Endothelial cell of umbilical vein (primary cell): ENCODE measurements around the gene TYW5. TPM values are rescaled to one million over a fixed set of nuclear protein-coding genes. Genes with fewer than 3 reads are reported as not detected.

Experiments used
- BruUV-seq: library from RNA; stranded (reverse); fragments of 400-500 nt; replicated peaks from 2 replicates; lab custom pipeline; 2021; lab: Mats Ljungman, UMichigan
- CTCF ChIA-PET: fragments of 300-600, 350-600 bp; sonication (Branson Sonifier 250); formaldehyde crosslinking; loops from one replicate; lab custom pipeline; 2021; ENCODE audit warnings: antibody characterized with exemption, inconsistent platforms; lab: Charles Lee
- POLR2A ChIA-PET: fragments of 300-600, 350-600 bp; sonication (Branson Sonifier 250); formaldehyde crosslinking; loops from one replicate; lab custom pipeline; 2021; ENCODE audit warnings: antibody characterized with exemption, inconsistent platforms; lab: Charles Lee
- DNase-seq: peaks from one replicate; pipeline ENCODE4 v3.0.0-alpha.2; 2011; ENCODE audit warnings: low read depth, low spot score
- FAIRE-seq: peaks from 2 replicates; lab custom pipeline; 2011; peaks lifted over from hg19 to GRCh38; lab: Jason Lieb, UNC
- H2AFZ ChIP-seq: 2 replicates; pipeline ENCODE4 v1.6.0; 2012; ENCODE audit warnings: low read depth, low read length, control low read depth, inconsistent platforms
- H3K27ac ChIP-seq: 2 replicates; pipeline ENCODE4 v1.5.1; 2011; ENCODE audit warnings: low read depth, mild to moderate bottlenecking, control low read depth, low read length, moderate library complexity; ENCODE audit not compliant: insufficient read depth
- H3K27me3 ChIP-seq, 2 experiments: 2 replicates each; pipeline versions ENCODE4 v1.6.0 to v1.6.1; 2011; ENCODE audit warnings: low read length in 2 of 2, mixed read lengths in 1 of 2; ENCODE audit not compliant: control insufficient read depth in 2 of 2, insufficient read depth in 2 of 2
- H3K36me3 ChIP-seq, 2 experiments: 2 replicates in 1 of 2; 3 replicates in 1 of 2; pipeline ENCODE4 v1.5.1; 2011; ENCODE audit warnings: low read length in 2 of 2, mild to moderate bottlenecking in 1 of 2, moderate library complexity in 1 of 2; ENCODE audit not compliant: control insufficient read depth in 2 of 2, insufficient read depth in 2 of 2; ENCODE audit errors: extremely low read depth in 1 of 2
- H3K4me1 ChIP-seq: 3 replicates; pipeline ENCODE4 v1.5.1; 2011; ENCODE audit warnings: mild to moderate bottlenecking, low read length; ENCODE audit not compliant: control insufficient read depth, insufficient read depth; ENCODE audit errors: extremely low read depth
- H3K4me2 ChIP-seq: 2 replicates; pipeline ENCODE4 v1.6.1; 2011; ENCODE audit warnings: low read length, control low read depth, mixed read lengths; ENCODE audit not compliant: insufficient read depth
- H3K4me3 ChIP-seq, 3 experiments: fragments of 200-600 bp in 1 of 3; sonication (generic), shearing (Covaris generic) in 1 of 3; replicated peaks in 1 of 3; 2 replicates each; pipeline ENCODE4 v1.5.1; 2011 to 2016; ENCODE audit warnings: control low read depth in 3 of 3, low read length in 3 of 3, mild to moderate bottlenecking in 2 of 3, inconsistent platforms in 1 of 3, low read depth in 1 of 3, moderate library complexity in 1 of 3; ENCODE audit not compliant: insufficient read depth in 1 of 3
- H3K79me2 ChIP-seq: 2 replicates; pipeline ENCODE4 v1.6.0; 2012; ENCODE audit warnings: low read length, inconsistent platforms; ENCODE audit not compliant: control insufficient read depth, insufficient read depth
- H3K9ac ChIP-seq: replicated peaks from 2 replicates; pipeline ENCODE3; 2011; ENCODE audit warnings: low read length, control low read depth; ENCODE audit not compliant: insufficient read depth; ENCODE audit errors: extremely low read depth
- H3K9me1 ChIP-seq: replicated peaks from 3 replicates; pipeline ENCODE4 v1.6.0; 2011; ENCODE audit warnings: mild to moderate bottlenecking, low read length; ENCODE audit not compliant: control insufficient read depth, insufficient read depth; ENCODE audit errors: extremely low read depth
- H3K9me3 ChIP-seq: replicated peaks from 2 replicates; pipeline ENCODE4 v1.5.1; 2012; ENCODE audit warnings: low read length, inconsistent platforms; ENCODE audit not compliant: control insufficient read depth, insufficient read depth
- H4K20me1 ChIP-seq: replicated peaks from 2 replicates; pipeline ENCODE3; 2011; ENCODE audit warnings: mild to moderate bottlenecking, low read length; ENCODE audit not compliant: control insufficient read depth, insufficient read depth; ENCODE audit errors: extremely low read depth
- CTCF ChIP-seq, 2 donors: IDR thresholded peaks; 1 replicate in 1 of 2; 2 replicates in 1 of 2; pipeline ENCODE4 v1.5.1; 2011; ENCODE audit warnings: low read length in 2 of 2, mild to moderate bottlenecking in 2 of 2, moderate library complexity in 2 of 2, control low read depth in 1 of 2, inconsistent platforms in 1 of 2, low read depth in 1 of 2; ENCODE audit not compliant: insufficient read depth in 1 of 2; ENCODE audit errors: extremely low read depth in 1 of 2
- EZH2 ChIP-seq: IDR thresholded peaks from 2 replicates; pipeline ENCODE4 v1.6.1; 2012; ENCODE audit warnings: borderline replicate concordance, low read depth, mild to moderate bottlenecking, moderate library complexity, low read length, inconsistent platforms; ENCODE audit not compliant: severe bottlenecking
- FOS ChIP-seq: IDR thresholded peaks from 2 replicates; pipeline ENCODE4 v1.6.1; 2011; ENCODE audit warnings: mild to moderate bottlenecking, low read length, moderate library complexity, borderline replicate concordance; ENCODE audit not compliant: insufficient read depth
- GATA2 ChIP-seq: IDR thresholded peaks from 2 replicates; pipeline ENCODE4 v1.7.0; 2011; ENCODE audit warnings: low read depth, mild to moderate bottlenecking, moderate library complexity, mixed read lengths, low read length; ENCODE audit not compliant: insufficient read length, insufficient read depth
- JUN ChIP-seq: IDR thresholded peaks from 2 replicates; pipeline ENCODE4 v1.6.1; 2011; ENCODE audit warnings: borderline replicate concordance, low read depth; ENCODE audit not compliant: insufficient read length, insufficient read depth
- MAX ChIP-seq: IDR thresholded peaks from 2 replicates; pipeline ENCODE4 v1.6.1; 2011; ENCODE audit not compliant: insufficient read depth, insufficient read length
- MYC ChIP-seq: IDR thresholded peaks from one replicate; pipeline ENCODE4 v1.6.1; 2011; ENCODE audit warnings: mild to moderate bottlenecking, low read depth, low read length
- POLR2A ChIP-seq: IDR thresholded peaks from 2 replicates; pipeline ENCODE4 v1.6.1; 2012; ENCODE audit warnings: low read depth, mild to moderate bottlenecking, control low read depth, low read length
- POLR2AphosphoS5 ChIP-seq: IDR thresholded peaks from 2 replicates; pipeline ENCODE4 v1.6.1; 2012; ENCODE audit warnings: low read depth, mild to moderate bottlenecking, control low read depth, low read length, moderate library complexity; ENCODE audit not compliant: insufficient read depth
- dilution Hi-C: fragments of 300-500 bp; cut with MboI; formaldehyde crosslinking; loops from one replicate; pipeline ENCODE4 v1.15.0; 2019; ENCODE audit warnings: low sequenced_read_pairs; ENCODE audit not compliant: extremely low pct_ligation_motif_present
- intact Hi-C: fragments of 100-400 bp; cut with micrococcal nuclease; formaldehyde crosslinking; loops from one replicate; pipeline ENCODE4 v1.10.0; 2022
- polyA plus RNA-seq, 4 experiments: library from polyadenylated mRNA; depleted of rRNA in 3 of 4; stranded (reverse) in 3 of 4; unstranded in 1 of 4; fragments of >200 nt; gene quantifications; 2 replicates each; pipeline versions ENCODE4 v1.2.1 to v1.2.3, GENCODE V29; 2011 to 2012; ENCODE audit warnings: missing spikeins in 1 of 4
- total RNA-seq: library from RNA; stranded (reverse); gene quantifications from 2 replicates; pipeline ENCODE4 v1.2.3, GENCODE V29; 2021

Gene TYW5
- total and polyA plus RNA-seq, 2 donors (not counting 3 experiments of a cell fraction or from before 2014, with no cell fraction given) = 2.6 to 8.9 TPM

GRCh38 chr2:199911877-199912161 lies 43.5 kb downstream of the TYW5 start:
- no peaks in the 10 kb centered on the region for H3K36me3 ChIP-seq
- dilution Hi-C loops (no loop called here), intact Hi-C loops (loop anchor here (1.0 to 2.0 kb wide), 3 partner anchors 43 to 395 kb away; partner anchors contain the start of genes FTCDNL1, MAIP1, SPATS2L and TYW5)
- H4K20me1 ChIP-seq = no peaks in the 10 kb centered on the region
- no peaks in the 10 kb centered on the region for H3K9me1 ChIP-seq
- no peaks in the 10 kb centered on the region for H3K9me3 ChIP-seq
- TSS peak; percentile 38 for BruUV-seq
- H3K4me1 ChIP-seq = peaks cover 30% of the 10 kb centered on the region
- peak overlapping the region; percentile 97 for H3K9ac ChIP-seq
- H3K4me2 ChIP-seq = peak overlapping the region; percentile 99
- POLR2A ChIA-PET = interaction anchor here (0.5 kb wide), 1 partner anchor 9 kb away, joined by 5 read pairs; no protein-coding TSS in a partner anchor
- H3K4me3 ChIP-seq = peak overlapping the region; percentile 92 to 100 (median 100)
- no peak for DNase-seq
- TF ChIP-seq GATA2 (no peak), JUN (no peak), FOS (no peak), POLR2AphosphoS5 (no peak), EZH2 (no peak), MYC (no peak), CTCF (IDR thresholded peaks at IDR 0.05; ENCODE audit: extremely low read depth in 1 of 2, insufficient read depth in 1 of 2, low read depth in 1 of 2, low read length in 2 of 2) (no peak), MAX (no peak), POLR2A (no peak)
- no peaks in the 10 kb centered on the region for H3K27me3 ChIP-seq
- H3K27ac ChIP-seq = peak overlapping the region; percentile 86
- H2AFZ ChIP-seq = peak overlapping the region; percentile 98
- CTCF ChIA-PET = no interaction called here
- peaks cover 50% of the 10 kb centered on the region for H3K79me2 ChIP-seq
- FAIRE-seq = no peak
